Ovary (tissue), 9 donors: ENCODE data around the gene PLEKHA6. TPM values are rescaled to one million over a fixed set of nuclear protein-coding genes. Genes with fewer than 3 reads are reported as not detected.

Experiments used
- DNase-seq, 5 donors: peaks; one replicate each; pipeline ENCODE4 v3.0.0-alpha.2; 2019 to 2020
- H3K27ac ChIP-seq, 2 donors: fragments of 200-600 bp; one replicate each; pipeline versions ENCODE4 v1.5.1 to v1.8.0; 2019 to 2022
- H3K27me3 ChIP-seq: fragments of 200-600 bp; one replicate; pipeline ENCODE4 v1.8.0; 2022
- H3K36me3 ChIP-seq: fragments of 200-600 bp; sonication (generic); one replicate; pipeline ENCODE4 v1.5.1; 2019
- H3K4me1 ChIP-seq: one replicate; pipeline ENCODE4 v1.8.1; 2013; ENCODE audit warnings: mild to moderate bottlenecking, moderate library complexity; ENCODE audit not compliant: insufficient read depth
- H3K4me3 ChIP-seq: fragments of 200-600 bp; sonication (generic); one replicate; pipeline ENCODE4 v1.5.1; 2017
- H3K9me3 ChIP-seq, 2 donors: fragments of 200-600 bp in 1 of 2; sonication (generic) in 1 of 2; one replicate each; pipeline versions ENCODE4 v1.5.1 to v1.8.1; 2013 to 2019; ENCODE audit warnings: mild to moderate bottlenecking in 1 of 2, moderate library complexity in 1 of 2
- EP300 ChIP-seq: sonication (generic); formaldehyde crosslinking; IDR thresholded peaks from one replicate; pipeline ENCODE4 v1.6.1; 2017; ENCODE audit warnings: antibody characterized with exemption
- POLR2A ChIP-seq: fragments of 450-650 bp; IDR thresholded peaks from one replicate; pipeline ENCODE4 v1.6.1; 2017; ENCODE audit warnings: antibody characterized with exemption, mild to moderate bottlenecking, moderate library complexity
- WGBS, 3 donors: extraction: QIAGEN DNeasy Blood & Tissue Kit in 1 of 3; methylation state at CpG; one replicate each; pipeline versions ENCODE4 v1.1.5 to v1.1.7; 2013 to 2017; 5-methylcytosine and 5-hydroxymethylcytosine counted together
- intact Hi-C, 4 donors: fragments of 100-400 bp; cut with DNase I; formaldehyde crosslinking; loops; one replicate each; pipeline versions ENCODE4 v1.11.0 to v1.15.1; 2022 to 2023
- polyA plus RNA-seq, 2 donors: library from polyadenylated mRNA; stranded (reverse); fragments of 200-250 nt in 1 of 2; fragments of 350-450 nt in 1 of 2; fragmentation: Illumina TruSeq in 1 of 2; extraction: RNeasy Lipid Tissue Mini Kit (QIAGEN cat#74804) in 1 of 2; gene quantifications; one replicate each; pipeline ENCODE4 v1.2.3, GENCODE V29; 2013 to 2014
- total RNA-seq, 7 donors: library from RNA; depleted of rRNA in 2 of 7; stranded (reverse); fragments of >200 nt in 2 of 7; fragmentation: NEBNext Ultra II Directional in 3 of 7; extraction: Animal tissue kit (Norgen Biotek cat#: 25700) in 3 of 7; gene quantifications; one replicate each; pipeline versions ENCODE4 v1.1.0 to v1.2.4, GENCODE V29; 2016 to 2023
- TF ChIP-seq, protein P1 (sequence below), 3 donors: fragments of 450-650 bp in 2 of 3; fragments of 200-600 bp in 1 of 3; IDR thresholded peaks; one replicate each; pipeline versions ENCODE4 v1.5.1 to v1.8.0; 2016 to 2022; ENCODE audit warnings: antibody characterized with exemption in 3 of 3, mild to moderate bottlenecking in 1 of 3
- donor health status: DM: no; HTN: no; CAD: no; lungs with moderate emphysema.
- donor health status: DM: no; HTN: no; CAD: no.
- donor health status: Bipolar disorder and iron deficiency.
- donor health status: DM: yes; HTN: yes; CAD: no.
- donor health status: DM: no; HTN: no; CAD: no.
- donor health status: DM: yes; HTN: yes; CAD: no.

Gene PLEKHA6
- total and polyA plus RNA-seq, 9 donors, result 2.3 to 20.5 (median 6.6) TPM

DNA sequence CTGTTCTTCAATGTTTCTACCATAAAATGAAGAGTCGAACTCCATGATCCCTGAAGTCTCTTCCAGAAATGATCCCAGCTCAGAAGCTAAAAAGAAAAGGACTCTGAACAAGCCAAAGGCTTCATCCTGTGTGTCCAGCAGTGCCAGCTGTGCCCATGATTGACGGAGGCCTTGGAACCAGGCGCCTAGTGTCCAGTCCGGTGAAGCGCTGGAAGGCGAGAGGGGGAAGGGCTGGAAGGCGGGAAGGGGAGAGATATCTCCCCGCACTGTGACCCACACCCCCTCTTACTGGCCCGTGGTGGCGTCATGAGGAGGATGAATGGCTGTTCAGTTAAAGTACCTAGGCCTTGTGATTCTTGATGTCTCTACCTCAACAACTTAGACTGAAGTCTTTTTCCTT lies 10.4 kb upstream of the PLEKHA6 start:
- no peaks in the 10 kb centered on the region for H3K9me3 ChIP-seq
- DNase-seq, result no peak
- H3K4me3 ChIP-seq, result no peak overlapping the region
- 63 to 79% (median 74%) methylated on average over 10 of the region's 10 CpGs for WGBS, 3 donors
- H3K36me3 ChIP-seq, result no peaks in the 10 kb centered on the region
- TF ChIP-seq EP300 (no peak), POLR2A (no peak)
- TF ChIP-seq, protein P1, sequence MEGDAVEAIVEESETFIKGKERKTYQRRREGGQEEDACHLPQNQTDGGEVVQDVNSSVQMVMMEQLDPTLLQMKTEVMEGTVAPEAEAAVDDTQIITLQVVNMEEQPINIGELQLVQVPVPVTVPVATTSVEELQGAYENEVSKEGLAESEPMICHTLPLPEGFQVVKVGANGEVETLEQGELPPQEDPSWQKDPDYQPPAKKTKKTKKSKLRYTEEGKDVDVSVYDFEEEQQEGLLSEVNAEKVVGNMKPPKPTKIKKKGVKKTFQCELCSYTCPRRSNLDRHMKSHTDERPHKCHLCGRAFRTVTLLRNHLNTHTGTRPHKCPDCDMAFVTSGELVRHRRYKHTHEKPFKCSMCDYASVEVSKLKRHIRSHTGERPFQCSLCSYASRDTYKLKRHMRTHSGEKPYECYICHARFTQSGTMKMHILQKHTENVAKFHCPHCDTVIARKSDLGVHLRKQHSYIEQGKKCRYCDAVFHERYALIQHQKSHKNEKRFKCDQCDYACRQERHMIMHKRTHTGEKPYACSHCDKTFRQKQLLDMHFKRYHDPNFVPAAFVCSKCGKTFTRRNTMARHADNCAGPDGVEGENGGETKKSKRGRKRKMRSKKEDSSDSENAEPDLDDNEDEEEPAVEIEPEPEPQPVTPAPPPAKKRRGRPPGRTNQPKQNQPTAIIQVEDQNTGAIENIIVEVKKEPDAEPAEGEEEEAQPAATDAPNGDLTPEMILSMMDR (IDR thresholded peaks at IDR 0.05), result no peak
- intact Hi-C loops, result no loop called here
- no peak overlapping the region for H3K27ac ChIP-seq
- no peaks in the 10 kb centered on the region for H3K4me1 ChIP-seq
- H3K27me3 ChIP-seq, result no peaks in the 10 kb centered on the region

DNA sequence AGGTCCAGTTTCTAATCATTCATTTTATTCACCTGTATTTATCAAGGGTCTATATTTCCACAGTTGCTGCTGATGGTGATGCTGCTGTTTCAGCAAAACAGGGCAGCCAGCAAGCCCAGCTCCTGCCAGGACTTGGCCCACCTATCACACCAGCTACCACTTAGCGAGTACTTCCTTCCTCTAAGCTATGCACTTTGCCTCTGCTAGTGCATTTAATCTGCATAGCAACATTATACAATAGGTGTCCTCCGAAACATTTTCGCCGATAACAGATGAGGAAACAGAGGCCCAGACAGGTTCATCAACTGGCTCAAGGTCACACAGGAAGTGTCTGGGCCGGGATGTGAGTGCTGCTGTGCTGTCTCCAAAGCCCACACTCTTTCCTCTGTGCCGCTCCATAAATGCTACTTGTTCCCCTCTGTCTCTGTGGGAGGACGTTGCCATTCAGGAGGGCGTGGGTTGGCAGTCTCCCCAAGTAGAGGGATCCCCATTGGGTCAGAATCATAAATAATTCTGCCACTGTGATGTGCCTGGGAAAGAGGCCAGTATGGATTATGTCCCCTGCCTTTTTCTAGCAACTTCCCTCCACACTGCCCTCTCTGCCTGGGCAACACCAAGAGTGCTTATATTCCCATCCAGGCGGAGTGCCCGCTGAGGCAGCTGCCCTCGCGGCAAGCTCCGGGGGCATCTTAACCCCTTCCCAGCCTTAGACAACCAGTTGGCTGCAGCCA lies 9.4 kb upstream of the PLEKHA6 start:
- TF ChIP-seq POLR2A, result no peak
- TF ChIP-seq, protein P1 (IDR thresholded peaks at IDR 0.05), result no peak
- TF ChIP-seq EP300, result no peak
- H3K4me1 ChIP-seq, result no peaks in the 10 kb centered on the region
- no peak overlapping the region for H3K4me3 ChIP-seq
- 54 to 63% (median 62%) methylated on average over 13 of the region's 13 CpGs for WGBS, 3 donors
- no peaks in the 10 kb centered on the region for H3K9me3 ChIP-seq
- no peak overlapping the region for H3K27ac ChIP-seq
- no peaks in the 10 kb centered on the region for H3K36me3 ChIP-seq
- DNase-seq, result no peak
- intact Hi-C loops, result loop anchor here (5.0 to 10.0 kb wide), 2 partner anchors 157 to 504 kb away; partner anchors contain the start of genes GOLT1A (in 2 of the 4) and SNRPE (in 2 of the 4)
- no peaks in the 10 kb centered on the region for H3K27me3 ChIP-seq

DNA sequence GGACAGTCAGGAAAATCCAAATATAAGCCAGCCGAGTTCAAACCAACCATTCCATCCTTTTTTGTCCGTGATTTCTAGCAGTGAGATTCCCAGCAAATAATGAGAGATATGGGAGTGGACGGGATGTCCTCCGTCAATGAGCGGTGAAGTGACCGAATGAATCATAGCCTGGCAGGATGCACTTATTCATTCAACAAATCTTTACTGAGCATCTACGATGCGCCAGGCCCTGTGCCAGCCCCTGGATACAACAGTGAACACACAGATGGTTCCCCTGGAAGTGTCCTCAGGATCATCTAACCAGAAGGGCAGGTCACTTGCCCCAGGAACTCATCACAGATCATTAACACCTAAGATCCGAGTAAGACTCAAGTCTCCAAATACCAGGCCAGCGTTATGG lies 8.2 kb upstream of the PLEKHA6 start:
- no peak overlapping the region for H3K27ac ChIP-seq
- no peak overlapping the region for H3K4me3 ChIP-seq
- H3K9me3 ChIP-seq, result no peaks in the 10 kb centered on the region
- WGBS, 3 donors, result 65 to 75% (median 68%) methylated on average over 10 of the region's 10 CpGs
- H3K36me3 ChIP-seq, result no peaks in the 10 kb centered on the region
- H3K4me1 ChIP-seq, result peaks cover 2% of the 10 kb centered on the region
- intact Hi-C loops, result loop anchor here (2.0 to 10.0 kb wide), 3 partner anchors 151 to 503 kb away; partner anchors contain the start of genes GOLT1A (in 2 of the 4) and SNRPE (in 2 of the 4)
- no peak for TF ChIP-seq POLR2A
- no peak for TF ChIP-seq EP300
- TF ChIP-seq, protein P1 (IDR thresholded peaks at IDR 0.05), result no peak
- H3K27me3 ChIP-seq, result no peaks in the 10 kb centered on the region
- DNase-seq, result no peak

GRCh38 chr1:204367193-204367858 lies 7.6 kb upstream of the PLEKHA6 start:
- no peak overlapping the region for H3K4me3 ChIP-seq
- intact Hi-C loops, result loop anchor here (2.0 to 10.0 kb wide), 3 partner anchors 151 to 503 kb away; partner anchors contain the start of genes GOLT1A (in 2 of the 4) and SNRPE (in 2 of the 4)
- 64 to 67% (median 65%) methylated on average over 16 of the region's 16 CpGs for WGBS, 3 donors
- H3K36me3 ChIP-seq, result no peaks in the 10 kb centered on the region
- H3K9me3 ChIP-seq, result no peaks in the 10 kb centered on the region
- no peaks in the 10 kb centered on the region for H3K27me3 ChIP-seq
- no peak for DNase-seq
- H3K27ac ChIP-seq, result no peak overlapping the region
- TF ChIP-seq POLR2A (no peak), EP300 (no peak)
- TF ChIP-seq, protein P1 (IDR thresholded peaks at IDR 0.05), result no peak
- peaks cover 2% of the 10 kb centered on the region for H3K4me1 ChIP-seq
